HG03103 (cell line): Measurements from ENCODE around the gene SOX10.

Experiments
- ATAC-seq: cut with Tn5 transposase; IDR thresholded peaks from one replicate; pipeline ENCODE4 v1.9.1; 2021; ENCODE audit warnings: low read depth; ENCODE audit not compliant: unreplicated experiment

Gene SOX10

GRCh38 chr22:38016182-38017151 is 32.1 kb upstream of the SOX10 start:
- no peak for ATAC-seq

GRCh38 chr22:38014083-38014482 is 29.7 kb upstream of the SOX10 start:
- no peak for ATAC-seq

GRCh38 chr22:38012604-38013072 is 28.3 kb upstream of the SOX10 start:
- no peak for ATAC-seq

- ATAC-seq, result no peak
Measured at GRCh38 chr22:38009000-38009806, 24.8 kb upstream of the SOX10 start.

GRCh38 chr22:38007330-38007902 is 23.1 kb upstream of the SOX10 start:
- ATAC-seq, result no peak

- no peak for ATAC-seq
Measured at GRCh38 chr22:38006906-38007305, 22.6 kb upstream of the SOX10 start.

- ATAC-seq, result no peak
Measured at GRCh38 chr22:38005943-38006342, 21.6 kb upstream of the SOX10 start.

- no peak for ATAC-seq
Measured at GRCh38 chr22:37999640-38000272, 15.4 kb upstream of the SOX10 start.

GRCh38 chr22:37999236-37999635 is 14.9 kb upstream of the SOX10 start:
- ATAC-seq, result no peak

GRCh38 chr22:37998543-37998942 is 14.2 kb upstream of the SOX10 start:
- no peak for ATAC-seq

GRCh38 chr22:37996515-37997246 is 12.3 kb upstream of the SOX10 start:
- ATAC-seq, result no peak

- no peak for ATAC-seq
Measured at GRCh38 chr22:37996079-37996478, 11.7 kb upstream of the SOX10 start.

- no peak for ATAC-seq
Measured at GRCh38 chr22:37995460-37995859, 11.1 kb upstream of the SOX10 start.

- ATAC-seq, result no peak
Measured at GRCh38 chr22:37994982-37995381, 10.6 kb upstream of the SOX10 start.

GRCh38 chr22:37994049-37994448 is 9.7 kb upstream of the SOX10 start:
- no peak for ATAC-seq

- no peak for ATAC-seq
Measured at GRCh38 chr22:37991731-37992442, 7.5 kb upstream of the SOX10 start.

- no peak for ATAC-seq
Measured at GRCh38 chr22:37990862-37991261, 6.5 kb upstream of the SOX10 start.

GRCh38 chr22:37990301-37990700 is 5.9 kb upstream of the SOX10 start:
- ATAC-seq, result no peak
